D721Med (cell line): ENCODE data around the gene TRIP11.

Experiments
- DNase-seq: peaks from one replicate; pipeline ENCODE4 v3.0.0; 2011; ENCODE audit warnings: low spot score; ENCODE audit not compliant: insufficient read length
- FAIRE-seq: peaks from 2 replicates; lab custom pipeline; 2011; peaks lifted over from hg19 to GRCh38; lab: Jason Lieb, UNC
- CTCF ChIP-seq: IDR thresholded peaks from 2 replicates; pipeline ENCODE4 v1.5.1; 2012; ENCODE audit warnings: mild to moderate bottlenecking, control low read depth; ENCODE audit not compliant: insufficient read depth; ENCODE audit errors: missing control alignments

Gene TRIP11

GRCh38 chr14:91918186-91918883 is 121.5 kb downstream of the TRIP11 start:
- no peak for FAIRE-seq
- no peak for DNase-seq
- no peak for TF ChIP-seq CTCF
